Measurements from ENCODE around the gene CEP57L1. TPM values are rescaled to one million over a fixed set of nuclear protein-coding genes. Genes with fewer than 3 reads are reported as not detected.

Gene CEP57L1
- total and polyA plus RNA-seq, 9 of the 15 experiments (the other 6 are each of a cell fraction or from before 2014, with no cell fraction given): 39.4 to 88.6 (median 61.8) TPM

DNA sequence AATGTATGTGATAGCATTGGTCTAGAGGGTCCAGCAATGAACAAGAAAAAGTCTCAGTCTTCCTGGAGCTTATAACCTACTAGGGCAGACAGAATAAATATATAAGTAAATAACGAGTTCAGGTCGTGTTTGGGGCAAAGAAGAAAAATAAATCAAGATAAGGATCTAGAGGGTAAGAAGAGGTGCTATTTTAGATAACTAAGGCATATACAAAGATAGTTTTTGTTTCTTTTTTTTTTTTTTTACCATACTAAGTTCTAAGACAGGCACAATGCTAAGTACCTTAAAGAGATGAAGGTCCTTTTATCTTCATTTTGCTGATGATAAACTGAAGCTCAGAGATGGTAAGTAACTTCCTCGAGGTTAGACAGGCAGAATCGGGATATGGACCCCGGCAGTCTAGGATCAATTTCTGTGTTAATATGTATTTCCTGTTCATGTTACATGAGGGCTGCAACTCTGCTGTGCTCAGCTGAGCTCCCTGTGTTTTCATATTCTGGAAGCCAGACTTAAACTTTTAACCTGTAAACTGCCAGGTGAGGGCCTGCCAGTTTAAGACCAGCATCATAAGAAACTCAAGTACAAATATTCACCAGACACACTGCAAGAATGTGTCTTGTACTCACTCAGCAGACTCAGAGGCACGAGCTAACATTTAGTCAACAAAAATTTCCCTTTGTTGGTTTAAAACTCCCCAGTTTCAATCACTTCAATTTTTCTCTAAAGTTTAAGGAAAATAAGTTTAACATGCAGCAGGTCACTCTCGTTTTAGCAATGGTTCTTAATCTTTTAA is 24.0 kb upstream of the CEP57L1 start (continued):
- TF ChIP-seq, protein P1, sequence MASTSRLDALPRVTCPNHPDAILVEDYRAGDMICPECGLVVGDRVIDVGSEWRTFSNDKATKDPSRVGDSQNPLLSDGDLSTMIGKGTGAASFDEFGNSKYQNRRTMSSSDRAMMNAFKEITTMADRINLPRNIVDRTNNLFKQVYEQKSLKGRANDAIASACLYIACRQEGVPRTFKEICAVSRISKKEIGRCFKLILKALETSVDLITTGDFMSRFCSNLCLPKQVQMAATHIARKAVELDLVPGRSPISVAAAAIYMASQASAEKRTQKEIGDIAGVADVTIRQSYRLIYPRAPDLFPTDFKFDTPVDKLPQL (IDR thresholded peaks at IDR 0.05; ENCODE audit: extremely low read depth, insufficient read length): no peak
- no peak for TF ChIP-seq NFIX (CRISPR knock-in tag; IDR thresholded peaks at IDR 0.05; ENCODE audit: low read depth)
- TF ChIP-seq ILK (tag; IDR thresholded peaks at IDR 0.05; ENCODE audit: borderline replicate concordance, low read depth): no peak
- TF ChIP-seq NCOR1 (IDR thresholded peaks at IDR 0.05): no peak
- no peak for TF ChIP-seq ESRRB (CRISPR knock-in tag; IDR thresholded peaks at IDR 0.05; ENCODE audit: borderline replicate concordance)

DNA sequence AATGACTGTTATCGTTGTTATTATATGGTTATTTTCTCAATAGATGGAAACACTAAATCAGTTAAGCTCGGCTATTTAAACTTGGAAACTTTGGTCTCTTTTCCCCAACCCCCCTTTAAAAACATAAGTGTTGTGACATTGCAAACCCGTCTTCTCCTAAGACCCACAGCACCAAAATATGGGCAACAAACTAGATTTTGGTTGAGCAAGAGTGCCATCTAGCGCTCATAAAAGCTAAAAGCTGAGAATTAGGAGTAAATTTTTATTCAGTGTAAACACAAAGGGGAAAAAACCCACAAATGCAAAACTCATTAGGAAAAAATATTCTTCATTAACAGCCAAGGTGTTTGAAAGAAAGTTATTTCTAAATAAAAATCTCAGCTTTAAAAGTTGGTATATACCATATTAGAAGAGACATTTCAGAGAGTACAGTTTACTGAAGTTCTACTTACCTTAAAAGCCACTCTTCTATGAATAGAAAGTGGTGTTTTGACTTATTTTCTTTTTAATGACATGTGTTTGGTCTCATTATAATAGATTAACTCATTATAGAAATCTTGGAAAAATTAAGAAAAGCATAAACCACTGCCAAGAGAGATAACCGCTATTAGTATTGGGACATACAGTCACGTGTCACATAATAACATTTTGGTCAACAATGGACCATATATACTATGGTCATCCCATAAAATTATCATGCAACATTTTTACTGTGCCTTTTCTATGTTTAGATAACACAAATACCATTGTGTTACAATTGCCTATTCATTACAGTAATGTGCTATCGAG is 21.8 kb upstream of the CEP57L1 start:
- Histone ChIP-seq H3K4me3 (no peak overlapping the region), H3K9ac (ENCODE audit: insufficient read depth in 1 of 2, low read depth in 2 of 2, low read length in 2 of 2) (no peak overlapping the region), H3K36me3 (ENCODE audit: control insufficient read depth, insufficient read depth, low read length) (no peaks in the 10 kb centered on the region), H3K9me3 (replicated peaks; ENCODE audit: control insufficient read depth, insufficient read depth, low read depth, low read length) (no peaks in the 10 kb centered on the region), H3K9me1 (ENCODE audit: control insufficient read depth, insufficient read depth, low read length) (peaks cover 3% of the 10 kb centered on the region), H3K4me2 (ENCODE audit: insufficient read depth, low read length) (no peak overlapping the region), H2AFZ (ENCODE audit: low read depth, low read length) (no peak overlapping the region), H3K27me3 (ENCODE audit: control insufficient read depth in 2 of 2, insufficient read depth in 2 of 2, low read length in 2 of 2) (no peaks in the 10 kb centered on the region), H4K20me1 (replicated peaks; ENCODE audit: control insufficient read depth, insufficient read depth, low read length) (no peaks in the 10 kb centered on the region), H3K27ac (ENCODE audit: extremely low read depth, low read depth, low read length) (no peak overlapping the region), H3K79me2 (ENCODE audit: control insufficient read depth, insufficient read depth, low read length) (no peaks in the 10 kb centered on the region), H3K4me1 (replicated peaks in 1 of 2; ENCODE audit: control insufficient read depth in 2 of 2, insufficient read depth in 2 of 2, low read length in 2 of 2) (no peaks in the 10 kb centered on the region; a peak in 1 of 5 replicates)
- WGBS (ENCODE audit: insufficient coverage, low coverage, missing lambda C conversion rate): 33% methylated on average over 7 of the region's 7 CpGs
- BruUV-seq (replicated peaks): no TSS peak
- ChIA-PET POLR2A (interaction anchor here (0.7 kb wide), 1 partner anchor 8 kb away, joined by 3 read pairs; no protein-coding TSS in a partner anchor), CTCF (ENCODE audit: low intra/inter-chr PET ratio) (interaction anchor here (0.7 to 2.6 kb wide), 4 partner anchors 48 to 960 kb away, joined by 3 to 31 read pairs (median 9); no protein-coding TSS in a partner anchor)
- FAIRE-seq (peak; percentile 92), DNase-seq (ENCODE audit: extremely low read depth in 1 of 4, low spot score in 3 of 4) (peak; percentile 27 to 77 (median 42)), ATAC-seq (peak; percentile 76)
- in situ Hi-C loops (cut with MboI) (loop anchor here (25.0 kb wide), 1 partner anchor 161 kb away; no protein-coding TSS in a partner anchor), intact Hi-C loops (cut with micrococcal nuclease) (loop anchor here (1.0 to 5.0 kb wide), 6 partner anchors 159 to 531 kb away; no protein-coding TSS in a partner anchor)
- TF ChIP-seq, protein P2, sequence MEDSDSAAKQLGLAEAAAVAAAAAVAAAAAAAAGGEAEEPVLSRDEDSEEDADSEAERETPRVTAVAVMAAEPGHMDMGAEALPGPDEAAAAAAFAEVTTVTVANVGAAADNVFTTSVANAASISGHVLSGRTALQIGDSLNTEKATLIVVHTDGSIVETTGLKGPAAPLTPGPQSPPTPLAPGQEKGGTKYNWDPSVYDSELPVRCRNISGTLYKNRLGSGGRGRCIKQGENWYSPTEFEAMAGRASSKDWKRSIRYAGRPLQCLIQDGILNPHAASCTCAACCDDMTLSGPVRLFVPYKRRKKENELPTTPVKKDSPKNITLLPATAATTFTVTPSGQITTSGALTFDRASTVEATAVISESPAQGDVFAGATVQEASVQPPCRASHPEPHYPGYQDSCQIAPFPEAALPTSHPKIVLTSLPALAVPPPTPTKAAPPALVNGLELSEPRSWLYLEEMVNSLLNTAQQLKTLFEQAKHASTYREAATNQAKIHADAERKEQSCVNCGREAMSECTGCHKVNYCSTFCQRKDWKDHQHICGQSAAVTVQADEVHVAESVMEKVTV (CRISPR knock-in tag; IDR thresholded peaks at IDR 0.05): peak; percentile 69
- TF ChIP-seq DACH1 (IDR thresholded peaks at IDR 0.05; ENCODE audit: partially characterized antibody) (no peak), SMC3 (conservative IDR thresholded peaks at IDR 0.05; ENCODE audit: insufficient read depth, low read depth, low read length) (peak; percentile 57), BCL6 (CRISPR knock-in tag; IDR thresholded peaks at IDR 0.05) (no peak), NONO (IDR thresholded peaks at IDR 0.05; ENCODE audit: low read depth in 2 of 2, low read length in 1 of 2) (no peak), ZNF140 (CRISPR knock-in tag; IDR thresholded peaks at IDR 0.05) (no peak), RBM14 (IDR thresholded peaks at IDR 0.05; ENCODE audit: borderline replicate concordance, insufficient read depth, low read depth, low read length) (no peak), BCOR (IDR thresholded peaks at IDR 0.05) (no peak)
- TF ChIP-seq, protein P3, sequence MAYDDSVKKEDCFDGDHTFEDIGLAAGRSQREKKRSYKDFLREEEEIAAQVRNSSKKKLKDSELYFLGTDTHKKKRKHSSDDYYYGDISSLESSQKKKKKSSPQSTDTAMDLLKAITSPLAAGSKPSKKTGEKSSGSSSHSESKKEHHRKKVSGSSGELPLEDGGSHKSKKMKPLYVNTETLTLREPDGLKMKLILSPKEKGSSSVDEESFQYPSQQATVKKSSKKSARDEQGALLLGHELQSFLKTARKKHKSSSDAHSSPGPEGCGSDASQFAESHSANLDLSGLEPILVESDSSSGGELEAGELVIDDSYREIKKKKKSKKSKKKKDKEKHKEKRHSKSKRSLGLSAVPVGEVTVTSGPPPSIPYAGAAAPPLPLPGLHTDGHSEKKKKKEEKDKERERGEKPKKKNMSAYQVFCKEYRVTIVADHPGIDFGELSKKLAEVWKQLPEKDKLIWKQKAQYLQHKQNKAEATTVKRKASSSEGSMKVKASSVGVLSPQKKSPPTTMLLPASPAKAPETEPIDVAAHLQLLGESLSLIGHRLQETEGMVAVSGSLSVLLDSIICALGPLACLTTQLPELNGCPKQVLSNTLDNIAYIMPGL (CRISPR knock-in tag; IDR thresholded peaks at IDR 0.05): no peak
